CD14-positive monocyte (primary cell): Measurements from ENCODE around the gene NLN. TPM values are rescaled to one million over a fixed set of nuclear protein-coding genes. Genes with fewer than 3 reads are reported as not detected.

Source experiments
- DNase-seq, 3 donors: peaks; one replicate each; pipeline ENCODE4 v3.0.0-alpha.2; 2011 to 2022
- H2AFZ ChIP-seq: 2 replicates; pipeline ENCODE4 v1.6.0; 2012; ENCODE audit warnings: mild to moderate bottlenecking, low read depth, low read length, inconsistent platforms; ENCODE audit not compliant: insufficient read depth, poor library complexity, severe bottlenecking
- H3K27ac ChIP-seq, 2 donors: 1 replicate in 1 of 2; 2 replicates in 1 of 2; pipeline ENCODE4 v1.5.1; 2012 to 2013; ENCODE audit warnings: low read length in 2 of 2, control low read depth in 1 of 2, inconsistent platforms in 1 of 2, low read depth in 1 of 2, mild to moderate bottlenecking in 1 of 2
- H3K27me3 ChIP-seq, 2 donors: one replicate each; pipeline versions ENCODE4 v1.6.0 to v1.6.1; 2011 to 2013; ENCODE audit warnings: low read length in 2 of 2; ENCODE audit not compliant: control insufficient read depth in 2 of 2, insufficient read depth in 2 of 2
- H3K36me3 ChIP-seq, 2 donors: replicated peaks in 1 of 2; 1 replicate in 1 of 2; 2 replicates in 1 of 2; pipeline versions ENCODE4 v1.5.1 to v1.6.1; 2012 to 2013; ENCODE audit warnings: low read length in 2 of 2, control low read depth in 1 of 2, inconsistent platforms in 1 of 2, mild to moderate bottlenecking in 1 of 2; ENCODE audit not compliant: insufficient read depth in 2 of 2, control insufficient read depth in 1 of 2
- H3K4me1 ChIP-seq, 2 donors: 1 replicate in 1 of 2; 2 replicates in 1 of 2; pipeline versions ENCODE4 v1.5.1 to v1.6.1; 2012 to 2013; ENCODE audit warnings: low read length in 2 of 2, control low read depth in 1 of 2, inconsistent platforms in 1 of 2, mild to moderate bottlenecking in 1 of 2, moderate library complexity in 1 of 2; ENCODE audit not compliant: insufficient read depth in 2 of 2, control insufficient read depth in 1 of 2
- H3K4me2 ChIP-seq: replicated peaks from 2 replicates; pipeline ENCODE3; 2012; ENCODE audit warnings: low read length, moderate library complexity, mild to moderate bottlenecking; ENCODE audit not compliant: poor library complexity, severe bottlenecking; ENCODE audit errors: extremely low read depth
- H3K4me3 ChIP-seq, 3 experiments: fragments of 200-600 bp in 1 of 3; sonication (generic) in 1 of 3; replicated peaks in 1 of 3; 1 replicate in 2 of 3; 2 replicates in 1 of 3; pipeline ENCODE4 v1.5.1; 2011 to 2013; ENCODE audit warnings: low read length in 3 of 3, mild to moderate bottlenecking in 3 of 3, control low read depth in 2 of 3, low read depth in 2 of 3, inconsistent platforms in 1 of 3, moderate library complexity in 1 of 3
- H3K79me2 ChIP-seq: 2 replicates; pipeline ENCODE4 v1.6.0; 2012; ENCODE audit warnings: mild to moderate bottlenecking, control low read depth, inconsistent platforms, low read length, moderate library complexity; ENCODE audit not compliant: insufficient read depth
- H3K9ac ChIP-seq: 2 replicates; pipeline ENCODE4 v1.6.0; 2017; ENCODE audit warnings: low read length, mild to moderate bottlenecking; ENCODE audit not compliant: insufficient read depth, poor library complexity, severe bottlenecking
- H3K9me3 ChIP-seq, 2 donors: replicated peaks in 1 of 2; 1 replicate in 1 of 2; 2 replicates in 1 of 2; pipeline versions ENCODE4 v1.5.1 to v1.6.1; 2012 to 2013; ENCODE audit warnings: low read length in 2 of 2, control low read depth in 1 of 2; ENCODE audit not compliant: control insufficient read depth in 1 of 2, insufficient read depth in 1 of 2
- H4K20me1 ChIP-seq: 2 replicates; pipeline ENCODE4 v1.6.0; 2012; ENCODE audit warnings: mild to moderate bottlenecking, low read length, control low read depth, moderate library complexity; ENCODE audit not compliant: insufficient read depth
- H3K27ac Mint-ChIP-seq, 7 donors: one replicate each; pipeline ENCODE4 v1.8.0; 2020; ENCODE audit warnings: mild to moderate bottlenecking in 7 of 7, mixed read lengths in 7 of 7, moderate library complexity in 6 of 7, inconsistent platforms in 2 of 7
- H3K27me3 Mint-ChIP-seq, 3 donors: one replicate each; pipeline ENCODE4 v1.8.0; 2021 to 2022; ENCODE audit warnings: low read depth in 3 of 3, mild to moderate bottlenecking in 3 of 3, mixed read lengths in 3 of 3, moderate library complexity in 3 of 3, inconsistent platforms in 1 of 3
- H3K36me3 Mint-ChIP-seq, 2 donors: one replicate each; pipeline ENCODE4 v1.8.0; 2020; ENCODE audit warnings: mixed read lengths in 2 of 2, inconsistent platforms in 1 of 2, mild to moderate bottlenecking in 1 of 2
- H3K4me1 Mint-ChIP-seq: one replicate; pipeline ENCODE4 v1.8.0; 2020; ENCODE audit warnings: mild to moderate bottlenecking, mixed read lengths
- H3K4me3 Mint-ChIP-seq, 2 donors: one replicate each; pipeline ENCODE4 v1.8.0; 2020; ENCODE audit warnings: mild to moderate bottlenecking in 2 of 2, mixed read lengths in 2 of 2, moderate library complexity in 1 of 2
- H3K9me3 Mint-ChIP-seq, 7 donors: one replicate each; pipeline ENCODE4 v1.8.0; 2020 to 2022; ENCODE audit warnings: mixed read lengths in 7 of 7, mild to moderate bottlenecking in 6 of 7, moderate library complexity in 6 of 7, inconsistent platforms in 2 of 7
- WGBS: methylation state at CpG from one replicate; pipeline ENCODE4 v1.1.5; 2013; ENCODE audit warnings: missing lambda C conversion rate; ENCODE audit not compliant: insufficient coverage; 5-methylcytosine and 5-hydroxymethylcytosine counted together
- intact Hi-C, 2 donors: fragments of 100-400 bp; cut with micrococcal nuclease; formaldehyde crosslinking; loops; one replicate each; pipeline versions ENCODE4 v1.15.0 to v1.15.1; 2023
- polyA plus RNA-seq, 3 donors: library from polyadenylated mRNA; depleted of rRNA in 1 of 3; unstranded in 2 of 3; stranded (reverse) in 1 of 3; fragments of 300-500 nt in 2 of 3; fragments of >200 nt in 1 of 3; fragmentation: Illumina TruSeq in 2 of 3; gene quantifications; 1 replicate in 2 of 3; 2 replicates in 1 of 3; pipeline ENCODE4 v1.2.3, GENCODE V29; 2012 to 2021
- TF ChIP-seq, protein P1 (sequence below): fragments of 200-600 bp; IDR thresholded peaks from one replicate; pipeline ENCODE4 v1.8.0; 2022; ENCODE audit warnings: antibody characterized with exemption, mild to moderate bottlenecking

Gene NLN
- polyA plus RNA-seq, 3 donors = 8.7 to 39.2 (median 17.7) TPM

DNA sequence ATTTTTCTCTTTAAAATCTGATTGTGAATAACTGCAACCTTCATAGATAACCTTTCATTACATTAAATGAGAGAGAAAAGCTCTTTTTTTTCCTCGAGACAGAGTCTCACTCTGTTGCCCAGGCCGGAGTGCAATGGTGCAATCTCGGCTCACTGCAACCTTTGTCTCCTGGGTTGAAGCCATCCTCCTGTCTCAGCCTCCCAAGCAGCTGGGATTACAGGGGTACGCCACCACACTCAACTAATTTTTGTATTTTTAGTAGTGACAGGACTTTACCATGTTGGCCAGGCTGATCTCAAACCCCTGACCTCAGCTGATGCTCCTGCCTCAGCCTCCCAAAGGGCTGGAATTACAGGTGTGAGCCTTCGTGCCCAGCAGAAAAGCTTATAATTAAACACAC, 134.5 kb downstream of the NLN start:
- no peaks in the 10 kb centered on the region for H3K27me3 Mint-ChIP-seq
- Histone ChIP-seq H3K27me3 (no peaks in the 10 kb centered on the region), H3K27ac (no peak overlapping the region), H3K4me1 (peaks cover 19 to 20% of the 10 kb centered on the region in 2 donors), H2AFZ (no peak overlapping the region), H3K36me3 (no peaks in the 10 kb centered on the region), H3K9me3 (peaks cover 0 to 8% of the 10 kb centered on the region in 2 donors), H3K4me3 (no peak overlapping the region), H3K9ac (no peak overlapping the region), H3K79me2 (no peaks in the 10 kb centered on the region), H4K20me1 (no peaks in the 10 kb centered on the region), H3K4me2 (no peak overlapping the region)
- peaks cover 0 to 10% (median 5%) of the 10 kb centered on the region in 7 donors for H3K9me3 Mint-ChIP-seq
- 100% methylated on average over 2 of the region's 5 CpGs for WGBS
- intact Hi-C loops = no loop called here
- H3K4me3 Mint-ChIP-seq = no peak overlapping the region
- peaks cover 0 to 4% of the 10 kb centered on the region in 2 donors for H3K36me3 Mint-ChIP-seq
- H3K4me1 Mint-ChIP-seq = peaks cover 18% of the 10 kb centered on the region
- H3K27ac Mint-ChIP-seq = no peak overlapping the region
- DNase-seq = no peak
- TF ChIP-seq, protein P1, sequence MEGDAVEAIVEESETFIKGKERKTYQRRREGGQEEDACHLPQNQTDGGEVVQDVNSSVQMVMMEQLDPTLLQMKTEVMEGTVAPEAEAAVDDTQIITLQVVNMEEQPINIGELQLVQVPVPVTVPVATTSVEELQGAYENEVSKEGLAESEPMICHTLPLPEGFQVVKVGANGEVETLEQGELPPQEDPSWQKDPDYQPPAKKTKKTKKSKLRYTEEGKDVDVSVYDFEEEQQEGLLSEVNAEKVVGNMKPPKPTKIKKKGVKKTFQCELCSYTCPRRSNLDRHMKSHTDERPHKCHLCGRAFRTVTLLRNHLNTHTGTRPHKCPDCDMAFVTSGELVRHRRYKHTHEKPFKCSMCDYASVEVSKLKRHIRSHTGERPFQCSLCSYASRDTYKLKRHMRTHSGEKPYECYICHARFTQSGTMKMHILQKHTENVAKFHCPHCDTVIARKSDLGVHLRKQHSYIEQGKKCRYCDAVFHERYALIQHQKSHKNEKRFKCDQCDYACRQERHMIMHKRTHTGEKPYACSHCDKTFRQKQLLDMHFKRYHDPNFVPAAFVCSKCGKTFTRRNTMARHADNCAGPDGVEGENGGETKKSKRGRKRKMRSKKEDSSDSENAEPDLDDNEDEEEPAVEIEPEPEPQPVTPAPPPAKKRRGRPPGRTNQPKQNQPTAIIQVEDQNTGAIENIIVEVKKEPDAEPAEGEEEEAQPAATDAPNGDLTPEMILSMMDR = no peak

DNA sequence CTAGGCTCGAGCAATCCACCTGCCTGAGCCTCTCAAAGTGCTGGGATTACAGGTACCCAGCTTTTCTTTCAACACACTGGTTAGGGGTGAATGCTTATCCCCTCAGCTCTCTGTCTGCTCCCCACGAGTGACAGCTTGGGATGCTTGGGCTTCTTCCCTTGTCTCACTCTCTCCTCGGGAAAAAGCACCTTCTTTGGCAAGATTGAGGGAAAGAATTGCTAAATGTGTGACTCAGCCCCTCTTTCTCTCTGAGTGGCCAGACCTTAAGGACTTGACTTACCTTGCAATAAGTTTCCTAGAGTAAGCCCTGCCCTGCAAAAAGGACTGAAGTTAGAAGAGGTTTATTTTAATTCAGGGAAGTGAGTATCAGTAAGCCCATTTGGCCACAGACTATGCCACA, 136.3 kb downstream of the NLN start:
- 50% methylated on average over 2 of the region's 3 CpGs for WGBS
- intact Hi-C loops = no loop called here
- Mint-ChIP-seq H3K4me1 (peaks cover 23% of the 10 kb centered on the region), H3K27me3 (no peaks in the 10 kb centered on the region), H3K9me3 (peaks cover 0 to 4% (median under 1%) of the 10 kb centered on the region in 7 donors), H3K36me3 (peaks cover 0 to 4% of the 10 kb centered on the region in 2 donors), H3K27ac (peak overlapping the region in 4 of 7 donors; percentile 46 to 79 (median 70)), H3K4me3 (no peak overlapping the region)
- Histone ChIP-seq H3K4me2 (peak overlapping the region; percentile 19), H3K4me3 (peak overlapping the region in 1 of 3 experiments; percentile 11), H2AFZ (no peak overlapping the region), H3K9me3 (no peaks in the 10 kb centered on the region), H3K27ac (peak overlapping the region in 1 of 2 donors; percentile 31), H3K36me3 (no peaks in the 10 kb centered on the region), H3K4me1 (peaks cover 19 to 20% of the 10 kb centered on the region in 2 donors), H3K9ac (no peak overlapping the region), H3K27me3 (no peaks in the 10 kb centered on the region), H3K79me2 (no peaks in the 10 kb centered on the region), H4K20me1 (no peaks in the 10 kb centered on the region)
- TF ChIP-seq, protein P1 = no peak
- DNase-seq = peak in 2 of 3 donors; percentile 21 to 52
